ENCODE data around the gene CLN6.

CLN6 gene

DNA sequence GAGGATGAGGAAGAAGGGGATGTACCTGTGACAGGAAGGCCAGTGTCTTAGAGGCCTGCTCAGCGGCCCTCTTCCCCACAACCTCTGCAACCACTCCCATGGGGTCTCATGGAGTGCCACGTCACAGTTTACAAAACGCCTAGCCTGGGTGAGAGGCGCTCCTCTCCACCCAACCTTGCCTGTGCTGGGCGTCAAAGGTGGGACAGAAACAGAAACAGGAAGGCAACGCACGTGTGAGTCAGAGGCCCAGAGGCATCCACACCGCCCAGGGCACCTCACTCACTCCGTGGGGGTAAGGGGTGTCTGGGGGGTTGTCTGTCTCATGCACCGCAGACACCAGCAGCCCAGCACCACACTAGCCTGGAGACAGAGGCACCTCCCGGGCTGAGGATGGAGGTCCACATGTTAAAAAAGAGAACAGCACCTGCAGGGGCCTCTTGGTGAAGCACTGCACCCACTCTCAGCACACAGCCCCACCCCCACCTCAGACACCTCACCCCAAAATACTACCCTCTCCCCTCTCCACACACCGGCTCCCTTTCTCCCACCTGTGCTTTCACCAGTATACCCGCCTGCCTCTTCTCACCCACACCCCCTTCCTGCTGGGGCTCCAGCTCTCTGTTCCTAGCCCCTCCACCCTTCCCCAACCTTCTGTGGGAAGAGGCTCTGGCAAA is 19.7 kb downstream of the CLN6 start:
- DNase-seq (ENCODE audit: low read depth), result peak; percentile 73
- no peak overlapping the region for H3K4me3 ChIP-seq (ENCODE audit: low read depth, low read length)
- TF ChIP-seq POLR2A (IDR thresholded peaks at IDR 0.05; ENCODE audit: extremely low read depth, insufficient read length) (no peak), CTCF (IDR thresholded peaks at IDR 0.05; ENCODE audit: low read depth, low read length) (no peak), MYC (IDR thresholded peaks at IDR 0.05; ENCODE audit: low read depth, low read length) (no peak), MAX (IDR thresholded peaks at IDR 0.05; ENCODE audit: low read depth, low read length) (no peak)

DNA sequence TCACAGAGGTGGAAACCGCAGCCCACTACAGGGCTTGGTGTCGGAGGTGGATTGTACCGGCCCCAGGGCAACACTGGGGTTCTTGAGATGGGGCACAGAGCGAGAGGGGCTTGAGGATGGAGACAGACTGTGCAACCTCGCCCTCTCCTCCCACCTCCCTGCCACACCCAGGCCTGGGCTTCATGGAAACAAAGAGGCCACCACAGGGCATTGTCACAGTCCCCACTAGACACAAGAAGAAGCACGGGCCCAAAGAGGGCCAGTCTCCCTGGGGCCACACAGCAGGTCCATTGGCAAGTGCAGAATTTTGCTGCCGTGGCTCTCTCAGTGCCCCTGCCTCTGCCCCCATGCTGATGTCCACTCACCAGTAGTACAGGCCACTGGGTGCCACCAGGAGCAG is 20.3 kb downstream of the CLN6 start:
- TF ChIP-seq POLR2A (IDR thresholded peaks at IDR 0.05; ENCODE audit: extremely low read depth, insufficient read length) (no peak), CTCF (IDR thresholded peaks at IDR 0.05; ENCODE audit: low read depth, low read length) (no peak), MAX (IDR thresholded peaks at IDR 0.05; ENCODE audit: low read depth, low read length) (no peak), MYC (IDR thresholded peaks at IDR 0.05; ENCODE audit: low read depth, low read length) (no peak)
- peak overlapping the region; percentile 6 for H3K4me3 ChIP-seq (ENCODE audit: low read depth, low read length)
- no peak for DNase-seq (ENCODE audit: low read depth)

DNA sequence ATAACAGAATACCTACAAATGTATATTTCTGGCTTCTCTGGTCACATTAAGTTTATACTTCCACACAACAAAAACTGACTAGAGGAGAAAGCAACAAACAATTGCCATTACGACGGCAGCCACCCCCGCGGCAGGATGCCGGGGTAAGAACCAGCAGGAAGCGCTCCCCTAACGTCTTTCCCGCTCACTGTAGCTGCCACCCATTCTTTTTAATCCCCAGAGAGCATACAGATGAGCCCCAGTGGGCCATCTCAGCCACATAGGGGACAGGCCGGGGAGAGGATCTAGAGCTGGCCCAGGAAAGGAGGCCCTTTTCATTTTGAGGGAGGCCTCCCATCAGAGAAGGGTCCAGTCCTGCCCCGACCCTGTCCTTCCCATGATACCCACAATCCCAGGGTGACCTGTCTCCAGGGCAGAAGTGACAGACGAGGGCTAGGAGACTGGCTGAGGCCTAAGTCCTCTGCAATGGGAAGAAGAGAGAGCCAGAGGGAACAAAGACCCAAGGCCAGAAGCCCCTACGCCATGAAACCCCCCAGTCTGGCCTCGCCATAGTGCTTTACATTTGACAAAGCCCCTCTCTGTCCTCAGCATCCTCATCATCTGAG is 20.8 kb downstream of the CLN6 start:
- peak; percentile 82 for DNase-seq (ENCODE audit: low read depth)
- peak overlapping the region; percentile 6 for H3K4me3 ChIP-seq (ENCODE audit: low read depth, low read length)
- no peak for TF ChIP-seq POLR2A (IDR thresholded peaks at IDR 0.05; ENCODE audit: extremely low read depth, insufficient read length)
- TF ChIP-seq MAX (IDR thresholded peaks at IDR 0.05; ENCODE audit: low read depth, low read length), result 0 out of 2 replicates have a peak, but pooled peaks have one; percentile 12

GRCh38 chr15:68208136-68208535 is 21.4 kb downstream of the CLN6 start:
- no peak for DNase-seq (ENCODE audit: low read depth)
- TF ChIP-seq MAX (IDR thresholded peaks at IDR 0.05; ENCODE audit: low read depth, low read length) (no peak), MYC (IDR thresholded peaks at IDR 0.05; ENCODE audit: low read depth, low read length) (no peak), CTCF (IDR thresholded peaks at IDR 0.05; ENCODE audit: low read depth, low read length) (no peak), POLR2A (IDR thresholded peaks at IDR 0.05; ENCODE audit: extremely low read depth, insufficient read length) (no peak)
- H3K4me3 ChIP-seq (ENCODE audit: low read depth, low read length), result no peak overlapping the region

GRCh38 chr15:68207176-68207935 is 22.2 kb downstream of the CLN6 start:
- TF ChIP-seq CTCF (IDR thresholded peaks at IDR 0.05; ENCODE audit: low read depth, low read length) (no peak), POLR2A (IDR thresholded peaks at IDR 0.05; ENCODE audit: extremely low read depth, insufficient read length) (no peak), MAX (IDR thresholded peaks at IDR 0.05; ENCODE audit: low read depth, low read length) (no peak), MYC (IDR thresholded peaks at IDR 0.05; ENCODE audit: low read depth, low read length) (no peak)
- no peak for DNase-seq (ENCODE audit: low read depth)
- no peak overlapping the region for H3K4me3 ChIP-seq (ENCODE audit: low read depth, low read length)

GRCh38 chr15:68206711-68207151 is 22.8 kb downstream of the CLN6 start:
- H3K4me3 ChIP-seq (ENCODE audit: low read depth, low read length), result no peak overlapping the region
- TF ChIP-seq MYC (IDR thresholded peaks at IDR 0.05; ENCODE audit: low read depth, low read length) (no peak), CTCF (IDR thresholded peaks at IDR 0.05; ENCODE audit: low read depth, low read length) (no peak), MAX (IDR thresholded peaks at IDR 0.05; ENCODE audit: low read depth, low read length) (no peak), POLR2A (IDR thresholded peaks at IDR 0.05; ENCODE audit: extremely low read depth, insufficient read length) (no peak)
- no peak for DNase-seq (ENCODE audit: low read depth)
